Measurements from ENCODE around the gene BRAT1.

BRAT1 gene

GRCh38 chr7:2523461-2523936 is 31.8 kb downstream of the BRAT1 start:
- DNase-seq (ENCODE audit: low spot score) = no peak

- DNase-seq (ENCODE audit: low spot score) = no peak
Observed at GRCh38 chr7:2522780-2523433, 32.4 kb downstream of the BRAT1 start.

- no peak for DNase-seq (ENCODE audit: low spot score)
Observed at GRCh38 chr7:2521952-2522591, 33.3 kb downstream of the BRAT1 start.

GRCh38 chr7:2521341-2521745 is 34.0 kb downstream of the BRAT1 start:
- DNase-seq (ENCODE audit: low spot score) = no peak

GRCh38 chr7:2520761-2521290 is 34.5 kb downstream of the BRAT1 start:
- DNase-seq (ENCODE audit: low spot score) = no peak

DNA sequence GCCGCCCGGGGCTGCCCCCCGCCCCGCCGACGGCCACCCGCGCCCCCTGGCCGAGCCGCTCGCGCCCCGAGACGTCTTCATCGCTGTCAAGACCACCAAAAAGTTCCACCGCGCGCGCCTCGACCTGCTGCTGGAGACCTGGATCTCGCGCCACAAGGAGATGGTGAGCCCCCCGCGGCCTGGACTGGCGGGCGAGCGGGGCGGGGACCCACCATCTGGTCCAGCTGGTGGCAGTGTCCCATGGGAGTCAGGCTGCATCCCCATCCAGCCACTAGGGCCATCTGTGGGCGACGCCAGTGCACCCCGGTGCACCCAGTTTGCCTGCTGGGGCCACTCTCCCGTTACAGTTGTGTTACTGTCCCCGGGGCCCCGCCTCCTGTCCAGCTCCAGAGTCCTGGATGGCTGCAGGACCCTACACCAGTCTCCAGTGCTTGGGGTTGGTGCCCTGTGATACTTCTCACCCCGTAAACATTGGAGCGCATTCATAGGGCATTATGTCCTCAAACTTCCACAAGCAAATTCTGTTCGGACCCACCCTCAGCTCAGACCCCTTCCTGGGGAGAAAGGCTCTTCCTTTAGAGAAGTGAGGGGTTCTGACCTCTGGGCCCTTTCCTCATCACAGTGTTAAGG is 35.1 kb downstream of the BRAT1 start:
- DNase-seq (ENCODE audit: low spot score) = no peak

DNA sequence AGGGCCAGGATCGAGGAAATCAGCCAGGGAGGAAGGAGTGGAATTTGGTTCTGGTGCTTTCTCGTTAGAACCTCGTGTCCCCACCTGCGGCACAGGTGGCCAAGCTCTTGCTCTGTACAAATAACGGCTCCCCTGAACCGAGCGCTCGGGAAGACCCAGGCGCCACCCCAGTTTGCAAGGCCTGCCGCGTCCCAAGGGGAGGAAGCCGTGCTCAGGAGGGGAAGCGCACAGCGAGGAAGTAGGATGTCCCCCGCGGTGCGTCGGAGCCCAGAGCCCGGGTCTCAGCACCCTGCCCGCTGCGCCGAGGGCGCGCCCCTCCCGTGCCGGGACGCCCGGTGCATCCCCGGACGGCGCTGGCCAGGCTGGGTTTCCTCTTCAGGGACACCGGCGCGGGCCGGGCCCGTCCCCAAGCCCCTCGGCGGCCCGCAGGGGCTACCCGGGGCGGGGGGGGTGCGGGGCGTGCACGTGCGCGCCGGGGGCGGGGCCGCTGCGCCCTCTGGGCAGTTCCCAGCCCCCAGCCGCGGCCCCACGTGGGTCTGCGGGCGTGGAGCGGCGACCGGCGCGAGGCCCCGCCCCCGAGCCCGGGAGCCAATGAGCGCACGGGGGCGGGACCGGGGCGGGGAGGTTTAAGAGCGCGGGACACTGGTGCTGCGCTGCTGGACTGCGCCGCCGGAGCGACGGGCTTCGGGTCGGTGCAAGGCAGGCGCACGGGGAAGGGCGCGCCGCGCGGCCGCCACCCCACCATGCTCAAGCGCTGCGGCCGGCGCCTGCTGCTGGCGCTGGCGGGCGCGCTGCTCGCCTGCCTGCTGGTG is 36.0 kb downstream of the BRAT1 start, which contains the start of gene LFNG:
TSS of gene LFNG (plus strand) at position 656 of the 812 bp plus-strand sequence. CDS start at position 744, 88 bp downstream.
- DNase-seq (ENCODE audit: low spot score) = peak; percentile 92

GRCh38 chr7:2518737-2519118 is 36.6 kb downstream of the BRAT1 start:
- no peak for DNase-seq (ENCODE audit: low spot score)

DNA sequence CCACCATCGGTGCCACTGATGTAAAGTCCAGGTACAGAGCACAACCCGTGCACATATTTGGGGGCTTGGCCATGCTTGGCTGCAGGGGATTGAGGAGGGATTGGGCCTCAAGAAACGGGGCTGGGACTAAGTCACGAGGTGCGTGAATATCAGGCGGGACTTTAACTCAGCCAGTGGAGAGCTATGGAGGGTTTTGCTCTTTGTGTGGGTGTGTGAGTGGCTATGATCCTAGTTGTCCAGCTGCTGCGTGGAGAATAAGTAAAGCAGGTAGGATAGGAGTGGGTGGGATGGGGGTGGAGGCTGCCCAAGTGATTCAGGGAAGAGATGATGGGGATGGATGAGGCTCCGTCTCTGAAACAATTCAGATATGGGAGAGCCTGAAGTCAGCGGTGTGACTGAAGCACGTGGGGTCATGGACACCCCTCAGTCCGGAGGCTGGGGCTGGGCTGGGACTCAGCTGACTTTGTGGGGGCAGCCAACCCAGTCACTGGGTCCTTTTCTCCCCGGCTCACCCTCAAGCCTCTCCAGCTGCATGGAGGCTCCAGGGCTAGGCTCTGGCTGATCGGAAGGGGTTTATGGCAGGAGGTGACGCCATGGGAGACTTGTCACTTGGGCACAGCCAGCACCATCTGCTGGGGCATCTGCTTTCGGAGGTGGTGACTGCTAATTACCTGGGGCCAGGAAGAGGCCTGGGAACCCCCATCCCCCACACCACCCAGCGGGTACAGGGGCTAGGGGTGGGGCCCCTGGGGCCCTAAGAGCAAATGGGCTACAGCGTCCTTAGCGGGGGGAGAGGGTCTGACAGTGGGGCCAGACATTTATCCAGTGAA is 37.4 kb downstream of the BRAT1 start:
- no peak for DNase-seq (ENCODE audit: low spot score)

GRCh38 chr7:2517026-2517425 is 38.3 kb downstream of the BRAT1 start:
- no peak for DNase-seq (ENCODE audit: low spot score)

DNA sequence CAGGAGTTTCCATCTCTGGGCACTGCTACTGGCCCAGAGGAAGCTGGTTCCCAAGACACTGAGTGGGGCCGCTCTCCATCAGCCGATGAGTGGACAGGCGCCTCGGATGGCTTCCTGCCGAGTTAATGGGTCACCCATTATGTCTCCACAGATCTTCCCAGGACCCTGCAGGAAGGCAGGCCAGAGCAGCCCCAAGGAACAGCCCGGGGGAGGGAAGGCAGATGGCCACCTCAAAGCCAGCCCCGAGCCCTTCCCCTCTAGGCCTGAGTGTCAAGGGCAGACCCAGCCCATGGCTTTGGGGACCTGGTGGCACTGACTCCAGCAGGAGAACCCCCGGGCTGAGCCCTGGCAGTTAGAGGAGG is 39.1 kb downstream of the BRAT1 start:
- no peak for DNase-seq (ENCODE audit: low spot score)

- no peak for DNase-seq (ENCODE audit: low spot score)
Observed at GRCh38 chr7:2515424-2516193, 39.7 kb downstream of the BRAT1 start.

DNA sequence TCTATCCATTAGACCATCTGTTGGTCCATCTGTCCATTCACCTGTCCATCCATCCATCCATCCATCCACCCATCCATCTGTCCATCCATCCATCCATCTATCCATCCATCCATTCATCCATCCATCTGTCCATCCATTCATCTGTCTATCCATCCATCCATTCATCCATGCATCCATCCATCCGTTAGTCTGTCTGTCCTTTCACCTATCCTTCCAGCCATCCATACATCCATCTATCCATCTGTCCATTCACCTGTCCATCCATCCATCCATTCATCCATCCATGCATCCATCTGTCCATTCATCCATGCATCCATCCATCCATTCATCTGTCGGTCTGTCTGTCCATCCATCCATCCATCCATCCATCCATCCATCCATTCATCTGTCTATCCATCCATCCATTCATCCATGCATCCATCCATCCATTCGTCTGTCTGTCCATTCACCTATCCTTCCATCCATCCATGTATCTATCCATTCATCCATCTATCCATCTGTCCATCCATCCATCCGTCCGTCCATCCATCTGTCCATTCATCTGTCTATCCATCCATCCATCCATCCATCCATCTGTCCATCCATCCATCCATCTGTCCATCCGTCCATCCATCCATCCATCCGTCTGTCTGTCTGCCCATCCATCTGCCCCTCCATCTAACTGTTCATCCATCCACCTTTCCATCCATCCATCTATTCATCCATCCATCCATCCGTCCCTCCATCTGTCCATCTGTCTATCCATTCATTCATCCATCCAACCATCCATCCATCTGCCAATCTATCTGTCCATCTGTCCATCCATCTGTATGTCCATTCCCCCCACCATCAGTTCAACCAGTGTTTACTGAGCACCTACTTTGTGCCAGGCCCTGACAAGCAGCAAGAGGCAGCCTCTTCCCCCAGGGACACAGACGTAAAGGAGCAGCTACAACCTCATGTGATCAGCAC is 40.6 kb downstream of the BRAT1 start:
- DNase-seq (ENCODE audit: low spot score) = no peak

- DNase-seq (ENCODE audit: low spot score) = no peak
Observed at GRCh38 chr7:2513702-2514101, 41.6 kb downstream of the BRAT1 start.

DNA sequence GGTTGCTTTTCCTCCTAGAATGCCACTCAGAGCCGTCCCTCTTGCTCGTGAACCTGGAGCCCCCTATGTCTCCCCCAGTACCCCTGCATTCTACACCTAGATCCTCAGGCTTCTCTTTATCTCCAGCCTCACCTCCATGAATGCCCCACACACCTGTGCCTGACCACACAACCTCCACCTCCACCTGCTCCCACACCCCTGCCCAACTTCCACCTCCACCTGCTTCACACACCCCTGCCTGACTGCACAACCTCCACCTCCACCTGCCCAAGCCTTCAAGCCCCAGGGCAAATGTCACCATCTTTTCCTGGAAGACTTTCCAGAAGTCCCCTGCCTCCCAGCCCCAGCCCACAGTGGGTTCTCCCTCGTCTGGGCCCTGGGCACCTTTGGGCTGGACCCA is 42.6 kb downstream of the BRAT1 start:
- no peak for DNase-seq (ENCODE audit: low spot score)

GRCh38 chr7:2512179-2512661 is 43.1 kb downstream of the BRAT1 start:
- no peak for DNase-seq (ENCODE audit: low spot score)

DNA sequence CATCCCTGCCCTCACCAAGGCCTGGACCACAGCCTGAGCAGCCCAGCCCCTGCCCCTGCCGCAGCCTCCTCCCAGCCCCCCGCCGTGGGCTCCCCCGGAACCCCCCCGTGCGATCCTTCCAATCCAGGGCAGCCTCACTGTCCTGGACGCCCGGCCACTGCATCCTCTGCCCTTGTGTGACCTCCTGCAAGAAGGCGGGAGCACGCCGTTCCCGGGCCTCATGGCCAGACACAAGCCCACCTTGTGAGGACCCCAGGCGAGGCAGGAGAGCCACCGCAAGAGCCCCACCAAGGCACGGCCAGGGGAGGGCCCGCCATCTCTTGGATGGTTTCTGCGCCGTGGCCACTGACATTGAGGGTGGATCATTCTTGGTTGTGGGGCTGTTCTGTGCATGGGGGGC is 43.6 kb downstream of the BRAT1 start:
- DNase-seq (ENCODE audit: low spot score) = no peak

- DNase-seq (ENCODE audit: low spot score) = no peak
Observed at GRCh38 chr7:2510909-2511768, 44.2 kb downstream of the BRAT1 start.
